SIG-M5 (cell line): Measurements from ENCODE around the gene STRADA.

Experiments used
- DNase-seq: peaks from one replicate; lab custom pipeline; 2025; lab: John Stamatoyannopoulos, UW

STRADA gene

DNA sequence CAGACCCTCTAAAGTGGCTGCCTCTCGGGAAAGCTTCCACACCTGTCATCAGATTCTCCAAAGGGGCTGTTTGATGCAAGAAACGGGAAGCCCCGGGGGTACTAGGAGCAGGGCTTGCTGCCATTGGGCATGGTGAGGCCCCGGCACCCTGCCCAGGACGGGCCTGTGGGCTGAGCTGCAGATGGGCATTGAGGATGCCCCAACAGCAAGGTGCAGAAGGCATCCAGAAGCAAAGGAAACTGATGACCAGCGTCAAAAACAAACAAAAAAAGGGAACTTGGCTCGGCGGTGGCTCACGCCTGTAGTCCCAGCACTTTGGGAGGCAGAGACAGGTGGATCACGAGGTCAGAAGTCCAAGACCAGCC is 40.2 kb downstream of the STRADA start:
- DNase-seq, result no peak

DNA sequence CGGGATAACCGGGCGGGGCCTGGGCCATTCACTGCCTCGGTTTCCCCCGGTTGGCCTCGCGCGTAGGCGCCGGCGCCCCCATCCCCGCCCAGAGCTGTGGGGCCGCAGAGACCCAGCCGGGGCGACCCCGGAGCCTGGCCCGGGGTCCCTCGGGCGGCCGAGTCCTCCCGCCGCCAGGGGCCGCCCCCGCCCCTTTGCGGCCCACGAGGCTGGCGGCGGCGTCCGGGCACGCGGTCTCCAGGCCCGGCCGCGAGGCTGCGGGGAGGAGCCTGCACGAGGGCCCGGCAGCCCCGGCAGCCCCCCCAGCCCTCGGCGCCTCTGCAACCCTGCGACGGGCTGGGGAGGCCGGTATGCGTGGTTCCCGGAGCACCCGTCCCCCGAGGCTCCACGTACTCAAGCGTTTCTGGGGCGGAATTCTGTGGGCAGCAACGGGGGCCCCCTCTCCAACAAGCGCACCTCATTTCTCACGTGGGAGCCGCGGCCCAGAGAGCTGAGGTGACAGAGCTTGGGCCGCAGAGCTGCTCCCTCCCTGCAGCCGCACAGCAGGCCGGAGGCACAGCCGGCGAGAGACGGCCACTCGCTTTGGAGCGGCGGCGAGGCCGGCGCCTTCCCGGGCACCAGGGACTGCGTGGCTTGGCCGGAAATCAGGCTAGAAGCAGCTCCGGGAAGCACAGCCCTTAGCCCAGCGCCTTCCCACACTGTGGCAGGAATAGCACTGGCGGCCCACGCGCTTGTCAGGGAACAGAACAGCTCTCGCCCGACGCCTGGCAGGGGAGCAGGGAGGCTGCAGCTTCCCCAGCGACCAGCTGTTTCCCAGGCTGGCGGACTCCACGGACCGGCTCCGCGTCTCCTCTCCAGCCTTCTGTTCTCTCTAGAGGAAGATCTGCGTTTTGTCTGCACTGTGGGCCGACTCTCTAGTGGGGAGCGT is 40.8 kb downstream of the STRADA start:
- DNase-seq, result no peak

GRCh38 chr17:63699638-63700527 is 41.7 kb downstream of the STRADA start, which contains the start of gene LIMD2:
Gene LIMD2 (minus strand): TSS chr17:63700125. CDS start chr17:63699298, 827 bp downstream.
- no peak for DNase-seq

DNA sequence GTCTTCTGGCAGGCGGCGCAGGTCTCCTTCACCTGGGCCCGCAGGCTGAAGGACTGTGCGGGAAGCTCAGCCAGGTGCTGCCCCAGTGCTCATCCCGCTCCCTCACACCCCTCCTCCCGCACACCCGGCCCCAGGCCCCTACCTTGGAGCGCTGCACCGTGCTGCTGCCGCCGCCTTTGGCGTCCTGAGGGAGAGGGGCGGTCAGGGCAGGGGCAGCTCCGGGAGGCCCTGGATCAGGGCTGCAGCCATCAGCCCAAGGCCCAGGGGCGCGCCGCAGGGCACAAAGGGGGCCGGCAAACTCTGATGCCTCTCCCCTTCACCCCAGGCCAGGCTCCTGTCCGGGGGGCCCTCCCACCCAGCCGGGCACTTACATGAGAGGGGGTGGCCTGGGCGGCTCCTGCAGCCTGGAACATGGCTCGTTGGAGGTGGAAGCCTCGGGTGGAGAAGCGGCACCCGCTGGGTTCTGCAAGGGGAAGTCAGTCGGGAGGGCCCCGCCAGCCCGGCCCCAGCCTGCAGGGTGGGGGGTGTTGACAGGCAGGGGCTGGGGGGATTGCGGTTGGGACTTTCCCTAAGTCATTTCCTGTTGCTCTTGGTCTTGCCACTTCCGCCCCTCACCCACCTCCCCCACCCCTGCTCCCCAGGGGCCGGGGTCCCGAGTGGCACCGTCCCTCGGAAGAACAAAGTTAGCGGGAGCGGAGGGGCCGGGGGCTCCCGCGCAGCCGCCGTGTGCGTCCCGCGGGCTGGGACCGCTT is 42.5 kb downstream of the STRADA start:
- peak; percentile 53 for DNase-seq

- DNase-seq, result no peak
Measured at GRCh38 chr17:63698381-63698885, 43.2 kb downstream of the STRADA start.

DNA sequence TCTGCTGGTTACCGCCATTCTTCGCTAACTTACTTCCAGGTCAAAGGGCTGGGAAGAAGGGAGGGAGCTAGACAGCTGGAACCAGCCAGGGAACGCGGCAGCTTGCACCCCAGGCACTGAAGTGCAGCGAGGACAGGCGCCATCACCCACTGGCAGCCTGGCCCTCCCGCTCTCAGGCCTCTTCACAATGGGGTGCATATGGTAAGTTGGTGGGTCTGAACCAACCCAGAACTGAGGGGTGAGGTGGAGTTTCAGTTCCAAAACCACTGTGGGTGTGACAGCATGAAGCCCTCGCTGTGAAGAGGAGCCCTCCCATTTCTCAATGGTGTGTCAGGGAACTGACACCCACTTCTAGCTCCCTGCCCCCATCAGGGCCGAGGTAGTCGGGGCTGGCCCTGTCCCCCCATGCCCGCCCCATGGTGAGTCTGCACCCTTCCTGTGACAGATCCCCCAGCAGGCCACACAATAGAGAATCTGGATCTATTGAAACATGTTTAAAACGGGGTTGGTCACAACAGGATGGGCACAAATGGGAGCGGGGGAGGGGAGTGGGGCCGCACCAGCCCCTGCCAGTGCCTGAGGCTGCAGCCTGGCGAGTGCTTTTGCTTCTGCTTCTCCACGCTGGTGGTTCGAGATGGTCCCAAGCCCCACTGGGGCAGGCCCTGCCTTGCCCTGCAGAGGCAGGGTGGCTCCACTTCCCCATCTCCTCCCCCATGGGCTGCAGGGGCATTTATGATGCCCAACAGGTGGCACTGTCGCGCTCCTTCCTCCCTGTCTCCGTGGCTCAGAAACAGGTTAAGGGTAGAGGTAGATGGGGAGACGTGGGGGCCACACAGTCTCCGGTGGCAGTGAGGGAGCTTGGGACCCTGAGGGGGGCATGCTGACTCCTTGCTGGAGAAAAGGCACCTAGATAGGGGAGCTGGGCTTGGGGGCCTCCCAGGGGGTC is 44.0 kb downstream of the STRADA start:
- DNase-seq, result peak; percentile 31

DNA sequence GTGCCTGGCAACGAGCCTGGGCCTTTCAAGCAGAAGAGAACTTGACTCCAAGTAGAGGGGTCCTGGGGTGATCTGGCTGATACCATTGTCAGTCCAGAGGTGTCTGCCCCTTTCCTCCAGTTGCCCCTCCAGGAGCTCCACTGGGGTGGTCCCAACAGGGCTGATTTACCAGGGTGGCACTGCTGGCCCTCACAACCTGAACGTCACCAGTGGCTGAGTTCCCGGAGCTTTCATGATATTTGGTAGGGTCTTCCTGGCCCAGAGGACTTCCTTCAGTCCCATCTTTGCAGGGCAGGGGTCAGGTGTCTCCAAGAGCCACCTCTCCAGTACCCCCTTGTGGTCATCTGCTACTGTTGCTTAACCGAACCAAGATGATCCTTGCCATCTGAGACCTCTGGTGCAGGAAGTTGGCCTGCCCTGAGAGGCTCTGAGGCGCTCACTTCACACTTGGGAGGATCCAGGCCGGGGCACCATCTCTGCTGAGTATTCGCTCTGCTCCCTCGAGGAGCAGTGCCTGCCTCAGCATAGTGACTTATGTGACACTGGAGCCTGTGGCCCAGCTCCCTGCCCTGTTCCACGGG is 45.1 kb downstream of the STRADA start:
- no peak for DNase-seq

- no peak for DNase-seq
Measured at GRCh38 chr17:63695889-63696288, 45.7 kb downstream of the STRADA start.

DNA sequence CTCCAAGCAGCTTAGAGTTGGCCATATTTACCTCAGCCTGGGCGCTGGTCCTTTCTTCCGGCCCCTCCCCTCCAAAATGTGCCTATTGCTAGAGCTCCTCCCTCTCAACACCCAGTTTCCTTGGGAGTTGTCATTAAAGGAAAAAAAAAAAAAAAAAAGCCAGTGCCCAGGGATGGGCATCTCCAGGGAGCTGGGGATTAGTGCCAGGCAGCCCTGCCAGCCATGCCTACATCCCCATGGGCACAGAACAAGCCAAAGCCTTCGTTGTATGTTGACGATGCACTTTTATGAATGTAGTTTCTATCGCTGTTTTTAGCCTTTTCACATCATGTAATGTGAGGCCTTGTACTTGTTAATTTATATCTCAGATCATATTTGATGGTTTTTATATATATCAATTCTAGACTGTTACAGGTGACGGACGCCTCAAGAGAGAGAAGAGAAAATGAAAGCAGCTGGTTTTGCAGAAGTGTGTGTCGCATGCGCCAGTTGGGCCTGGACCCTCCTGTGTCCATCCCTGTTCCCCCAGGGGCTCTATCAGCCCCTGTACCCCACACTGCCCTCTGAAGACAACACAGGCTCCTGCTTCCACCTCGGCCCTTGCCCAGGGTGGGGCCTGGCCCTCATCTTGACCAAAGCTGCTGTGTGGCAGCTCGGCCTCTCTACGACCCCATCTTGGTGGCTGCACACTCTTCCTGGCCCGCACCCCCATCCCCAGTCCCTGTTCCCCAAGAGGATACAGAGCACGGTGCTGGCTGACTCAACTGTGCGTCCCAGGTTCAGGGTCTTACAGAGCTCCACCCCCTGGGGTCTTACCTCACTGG is 46.4 kb downstream of the STRADA start:
- DNase-seq, result no peak

DNA sequence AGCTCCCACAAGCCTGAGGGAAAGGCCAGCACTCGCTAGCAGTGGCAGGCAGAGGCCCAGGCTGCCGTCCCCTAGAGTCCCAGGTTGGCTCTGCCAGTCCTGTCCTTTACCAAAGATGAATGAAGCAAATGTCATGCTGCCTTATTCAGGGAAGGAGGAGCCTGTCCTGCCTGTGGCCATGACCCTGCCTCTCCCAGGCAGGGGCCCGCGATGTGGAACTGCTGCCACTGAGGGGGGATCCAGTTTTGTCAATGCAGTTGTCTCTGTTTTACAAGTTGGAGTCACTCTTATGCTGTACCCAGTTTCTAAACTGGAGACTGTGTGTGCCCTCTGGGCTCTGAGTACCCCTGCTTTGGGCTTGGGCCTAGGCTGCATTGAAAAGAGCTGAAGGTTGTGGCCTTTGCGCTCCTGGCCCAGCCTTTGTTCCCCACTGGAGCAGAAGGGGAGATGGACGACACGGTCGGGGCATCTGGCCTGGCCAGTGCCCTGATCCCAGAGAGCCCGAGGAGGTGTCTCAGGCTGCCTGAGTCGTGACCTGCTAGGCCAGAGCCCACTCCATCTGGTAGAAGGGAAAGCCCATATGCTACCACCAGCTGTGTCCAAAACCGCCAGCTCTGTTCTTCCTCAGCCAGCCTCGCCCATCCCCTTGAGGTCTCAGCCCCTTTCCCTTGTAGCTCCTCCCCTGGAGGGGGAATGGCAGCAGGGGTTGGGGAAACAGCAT is 47.2 kb downstream of the STRADA start:
- no peak for DNase-seq

- DNase-seq, result no peak
Measured at GRCh38 chr17:63693411-63694113, 48.0 kb downstream of the STRADA start.

DNA sequence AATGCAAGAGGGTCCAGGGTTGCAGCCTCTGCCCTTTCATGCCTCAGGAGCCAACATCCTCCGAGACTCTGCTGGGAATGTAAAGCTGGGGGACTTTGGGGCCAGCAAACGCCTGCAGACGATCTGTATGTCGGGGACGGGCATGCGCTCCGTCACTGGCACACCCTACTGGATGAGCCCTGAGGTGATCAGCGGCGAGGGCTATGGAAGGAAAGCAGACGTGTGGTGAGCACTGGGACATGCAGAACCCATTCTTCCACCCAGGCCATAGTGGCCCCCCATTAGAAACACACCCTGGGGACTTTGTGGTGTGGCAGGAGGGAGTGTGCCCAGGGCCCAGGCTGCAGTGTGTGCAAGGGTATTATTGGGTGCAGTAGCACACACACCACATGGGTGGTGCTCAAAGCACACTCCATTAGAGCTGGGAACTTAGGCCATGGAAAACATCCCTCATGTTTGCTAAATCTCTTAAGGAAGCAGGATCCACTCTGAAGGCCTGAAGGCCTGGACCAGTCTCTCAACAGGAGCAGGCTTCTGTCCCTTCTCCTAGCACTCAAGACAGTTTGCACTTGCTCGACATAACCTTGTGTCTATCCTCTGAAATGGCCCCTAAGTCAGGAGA is 49.3 kb downstream of the STRADA start:
- no peak for DNase-seq

GRCh38 chr17:63689479-63689878 is 52.1 kb downstream of the STRADA start:
- no peak for DNase-seq

- no peak for DNase-seq
Measured at GRCh38 chr17:63688396-63689020, 53.1 kb downstream of the STRADA start.

- no peak for DNase-seq
Measured at GRCh38 chr17:63686138-63686685, 55.4 kb downstream of the STRADA start.

DNA sequence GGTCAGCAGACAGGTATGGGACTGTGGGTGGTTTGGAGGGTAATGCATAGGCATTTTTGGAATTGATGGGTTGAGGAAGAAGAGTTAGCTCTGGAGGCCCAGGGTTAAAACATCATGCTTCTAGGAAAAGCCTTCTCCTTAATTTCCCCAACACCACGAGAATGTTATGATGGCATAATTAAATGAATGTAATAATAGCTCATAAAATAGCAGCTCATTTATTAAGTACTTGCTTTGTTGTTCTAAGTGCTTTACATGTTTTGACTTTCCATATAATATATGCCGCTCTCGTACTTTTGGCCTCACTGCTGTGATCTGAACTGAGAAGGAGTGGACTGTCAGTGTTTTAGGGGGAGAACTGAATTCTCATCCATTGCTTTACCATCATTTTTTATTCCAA is 56.0 kb downstream of the STRADA start:
- DNase-seq, result no peak

DNA sequence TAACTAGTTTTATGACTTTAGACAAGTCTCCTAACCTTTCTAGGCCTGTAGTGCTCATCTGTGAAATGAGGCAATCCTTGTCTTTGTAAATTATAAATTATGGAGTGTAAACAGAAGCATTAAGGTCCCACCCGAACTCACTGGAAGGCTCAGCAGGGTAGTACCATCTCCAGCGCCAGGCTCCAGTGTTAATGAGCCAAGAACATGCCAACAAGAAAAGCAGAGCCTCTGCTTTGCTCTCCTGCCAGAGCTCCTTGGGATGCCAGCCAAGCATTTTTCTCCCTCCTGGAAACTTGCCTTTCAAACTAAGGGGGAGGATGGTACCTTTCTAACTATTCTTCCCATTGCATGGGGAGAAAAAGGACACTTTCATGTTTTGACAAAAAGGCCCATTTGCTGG is 56.6 kb downstream of the STRADA start:
- no peak for DNase-seq
